Activated T-cell treated with anti-CD3 and anti-CD28 coated beads, Interleukin-2, amount 50 U/mL, for 48 hours (primary cell): ENCODE data around the gene ONECUT3.
"Not testable (repeated sequence)": the region's sequence is repeated elsewhere in the genome, so short reads cannot be mapped to it uniquely, and the experiment has no call there.

Source experiments
- DNase-seq, 2 experiments: peaks; one replicate each; pipeline ENCODE4 v3.0.0-alpha.2; 2020

The ONECUT3 gene

DNA sequence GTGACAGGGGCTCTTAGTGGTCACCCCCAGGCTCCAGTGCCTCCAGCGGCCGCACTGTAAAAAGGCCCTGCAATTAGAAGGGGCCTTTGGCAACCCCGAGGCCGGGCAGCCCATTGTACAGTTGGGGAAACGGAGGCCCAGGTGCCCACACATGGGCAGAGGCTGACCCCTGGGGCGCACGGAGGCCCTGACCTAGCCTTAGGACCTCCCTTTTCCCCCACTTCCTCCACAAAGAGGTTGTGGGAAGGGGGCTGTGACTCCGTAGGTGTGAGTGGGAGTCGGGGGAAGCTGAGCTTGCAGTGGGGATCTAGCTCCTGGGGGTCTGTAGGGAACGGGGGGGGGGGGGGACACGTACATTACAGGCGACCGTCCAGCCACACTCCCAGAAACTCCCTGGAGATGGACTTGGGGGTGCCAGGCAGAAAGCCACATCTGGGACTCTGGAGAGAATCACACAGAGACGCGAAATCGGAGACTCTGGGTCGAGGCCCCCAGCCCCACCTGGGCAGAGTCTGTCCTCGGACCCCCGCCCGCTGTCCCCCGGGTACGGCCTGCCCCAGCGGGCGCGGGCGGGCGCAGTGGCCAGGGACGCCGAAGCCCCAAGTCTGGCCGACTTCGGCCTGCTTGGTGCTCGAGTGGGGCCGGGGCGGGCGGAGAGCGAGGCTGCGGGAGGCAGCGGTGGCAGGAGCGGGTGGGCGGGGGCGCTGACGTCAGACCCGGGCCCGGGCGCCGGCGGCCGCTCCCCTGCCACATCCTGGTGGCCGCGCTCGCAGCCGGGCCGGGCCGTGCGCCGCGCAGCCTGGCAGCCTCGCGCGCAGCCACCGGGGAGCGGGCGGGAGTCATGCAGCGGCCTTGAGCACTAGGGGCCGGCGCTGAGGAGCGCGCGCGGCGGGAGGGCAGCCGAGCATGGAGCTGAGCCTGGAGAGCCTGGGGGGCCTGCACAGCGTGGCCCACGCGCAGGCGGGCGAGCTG is at the start of gene ONECUT3:
ONECUT3 (plus strand) TSS at position 750 of the 972 bp plus-strand sequence; CDS start at position 907, 157 bp downstream.
- DNase-seq, result peak in 1 of 2 experiments; percentile 41

DNA sequence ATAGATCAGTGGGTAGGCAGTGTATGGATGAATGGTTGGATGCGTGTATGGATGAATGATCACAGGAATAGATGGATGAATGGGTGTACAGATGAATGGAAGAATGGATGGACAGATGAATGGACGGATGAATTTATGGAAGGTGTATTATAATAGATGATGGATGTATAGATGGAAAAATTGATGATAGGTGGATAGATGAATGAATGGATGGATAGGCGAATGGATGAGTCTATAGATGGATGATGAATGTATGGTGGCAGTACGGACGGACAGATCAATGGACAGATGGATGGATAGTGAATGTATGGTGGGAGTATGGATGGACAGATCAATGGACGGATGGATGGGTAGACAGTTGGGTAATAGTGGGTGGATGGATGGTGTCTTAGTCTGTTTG is 49.0 kb upstream of the ONECUT3 start:
- no peak for DNase-seq

DNA sequence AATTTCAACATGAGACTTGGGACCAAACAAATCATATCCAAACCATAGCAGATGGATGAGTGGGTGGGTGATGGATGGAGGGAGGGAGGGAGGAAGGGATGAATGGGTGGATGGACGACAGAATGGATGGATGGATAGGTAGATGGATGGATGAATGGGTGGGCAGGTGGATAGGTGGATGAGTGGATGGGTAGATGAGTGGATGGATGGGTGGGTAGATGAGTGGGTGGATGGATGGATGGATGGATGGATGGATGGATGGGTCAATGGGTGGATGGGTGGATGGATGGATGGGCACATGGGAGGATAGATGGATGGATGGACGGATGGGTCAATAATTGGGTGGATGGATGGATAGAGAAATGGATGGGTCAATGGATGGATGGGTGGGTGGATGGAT is 47.9 kb upstream of the ONECUT3 start:
- DNase-seq, result no peak

DNA sequence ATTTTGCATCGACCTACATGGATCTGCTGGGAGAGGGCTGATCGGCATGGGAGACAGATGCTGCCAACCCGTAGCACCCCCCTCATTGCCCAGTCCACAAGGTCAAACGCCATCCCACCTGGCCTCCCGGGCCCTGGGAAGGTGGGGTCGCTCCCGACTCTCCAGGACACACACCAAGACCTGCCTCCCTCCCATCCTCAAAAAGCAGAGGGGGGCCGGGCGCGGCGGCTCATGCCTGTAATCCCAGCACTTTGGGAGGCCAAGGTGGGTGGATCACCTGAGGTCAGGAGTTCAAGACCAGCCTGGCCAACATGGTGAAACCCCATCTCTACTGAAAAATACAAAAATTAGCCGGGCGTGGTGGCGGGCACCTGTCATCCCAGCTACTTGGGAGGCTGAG is 46.7 kb upstream of the ONECUT3 start:
- not testable (repeated sequence) for DNase-seq

DNA sequence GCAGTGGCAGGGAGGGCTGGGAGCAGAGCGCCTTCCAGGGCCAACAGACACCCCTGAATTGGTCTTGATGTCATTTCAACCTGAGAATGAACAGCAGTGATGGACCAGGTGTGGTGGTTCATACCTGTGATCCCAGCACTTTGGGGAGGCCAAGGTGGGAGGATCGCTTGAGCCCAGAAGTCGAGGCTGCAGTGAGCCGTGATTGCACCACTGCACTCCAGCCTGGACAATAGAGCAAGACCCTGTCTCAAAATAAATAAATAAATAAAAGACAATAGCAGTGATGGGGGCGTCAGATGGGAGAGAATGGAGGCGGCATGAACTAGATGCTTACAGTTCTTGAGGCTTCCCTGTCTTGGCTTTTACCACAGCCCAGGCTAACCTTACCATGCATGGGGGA is 46.1 kb upstream of the ONECUT3 start:
- DNase-seq, result no peak

DNA sequence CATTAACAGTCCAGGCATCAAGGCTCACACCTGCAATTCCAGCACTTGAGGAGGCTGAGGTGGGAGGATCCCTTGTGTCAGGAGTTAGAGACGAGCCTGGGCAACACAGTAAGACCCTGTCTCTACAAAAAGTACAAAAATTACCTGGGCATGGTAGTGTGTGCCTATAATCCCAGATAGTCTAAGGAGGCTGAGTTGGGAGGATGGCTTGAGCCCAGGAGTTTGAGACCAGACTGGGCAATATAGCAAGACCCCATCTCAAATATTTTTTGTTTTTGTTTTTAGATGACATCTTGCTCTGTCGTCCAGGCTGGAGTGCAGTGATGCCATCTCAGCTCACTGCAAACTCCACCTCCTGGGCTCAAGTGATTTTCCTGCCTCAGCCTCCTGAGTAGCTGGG is 40.1 kb upstream of the ONECUT3 start:
- DNase-seq, result no peak

DNA sequence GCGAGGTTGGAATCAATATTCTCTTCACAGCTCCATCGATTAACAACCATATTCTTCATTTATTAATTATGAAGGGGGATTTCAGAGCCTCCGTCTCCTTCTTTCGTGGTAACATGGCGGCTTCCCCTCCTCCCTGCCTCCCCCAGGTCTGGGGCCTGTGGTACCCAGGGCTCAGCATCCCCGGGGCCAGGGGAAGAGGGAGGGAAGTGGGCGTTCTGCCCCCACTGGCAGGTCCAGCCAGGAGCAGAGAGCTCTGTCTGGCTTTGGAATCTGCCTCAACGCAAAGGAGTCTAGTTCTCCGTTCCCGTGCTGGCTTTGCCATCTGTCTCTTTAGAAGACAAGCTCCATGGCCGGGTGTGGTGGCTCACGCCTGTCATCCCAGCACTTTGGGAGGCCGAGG is 37.8 kb upstream of the ONECUT3 start:
- no peak for DNase-seq

DNA sequence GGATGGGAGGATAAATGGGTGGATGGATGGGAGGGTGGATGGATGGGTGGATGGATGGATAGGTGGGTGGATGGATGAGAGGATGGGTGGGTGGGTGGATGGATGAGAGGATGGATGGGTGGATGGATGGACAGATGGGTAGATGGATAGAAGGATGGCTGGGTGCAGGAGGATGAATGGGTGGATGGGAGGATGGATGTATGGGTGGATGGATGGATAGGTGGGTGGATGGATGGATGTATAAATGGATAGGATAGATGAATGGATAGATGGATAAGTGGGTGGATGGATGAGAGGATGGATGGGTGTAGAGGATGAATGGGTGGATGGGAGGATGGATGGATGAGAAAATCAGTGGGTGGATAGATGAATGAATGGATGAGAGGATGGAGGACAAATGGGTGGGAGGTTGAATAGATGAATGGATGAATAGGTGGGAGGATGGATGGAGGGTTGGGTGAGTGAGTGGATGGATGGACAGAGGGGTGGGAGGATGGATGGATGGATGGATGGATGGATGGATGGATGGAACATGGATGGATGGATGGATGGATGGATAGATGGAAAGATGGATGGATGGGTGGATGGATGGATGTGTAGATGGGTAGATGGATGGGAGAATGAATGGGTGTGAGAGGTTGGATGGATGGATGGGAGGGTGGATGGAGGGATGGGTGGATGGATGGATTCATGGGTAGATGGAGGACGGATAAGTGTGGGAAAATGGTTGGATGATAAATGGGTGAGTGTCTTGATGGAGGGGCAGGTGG is 35.9 kb upstream of the ONECUT3 start:
- no peak for DNase-seq

DNA sequence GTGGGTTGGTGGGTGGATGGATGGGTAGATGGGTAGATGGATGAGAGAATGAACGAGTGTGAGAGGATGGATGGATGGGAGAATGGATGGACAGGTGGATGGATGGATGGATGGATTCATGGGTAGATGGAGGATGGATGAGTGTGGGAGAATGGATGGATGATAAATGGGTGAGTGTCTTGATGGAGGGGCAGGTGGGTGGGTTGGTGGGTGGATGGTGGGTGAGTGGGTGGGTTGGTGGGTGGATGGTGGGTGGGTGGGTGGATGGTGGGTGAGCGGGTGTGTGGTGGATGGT is 35.4 kb upstream of the ONECUT3 start:
- DNase-seq, result no peak

DNA sequence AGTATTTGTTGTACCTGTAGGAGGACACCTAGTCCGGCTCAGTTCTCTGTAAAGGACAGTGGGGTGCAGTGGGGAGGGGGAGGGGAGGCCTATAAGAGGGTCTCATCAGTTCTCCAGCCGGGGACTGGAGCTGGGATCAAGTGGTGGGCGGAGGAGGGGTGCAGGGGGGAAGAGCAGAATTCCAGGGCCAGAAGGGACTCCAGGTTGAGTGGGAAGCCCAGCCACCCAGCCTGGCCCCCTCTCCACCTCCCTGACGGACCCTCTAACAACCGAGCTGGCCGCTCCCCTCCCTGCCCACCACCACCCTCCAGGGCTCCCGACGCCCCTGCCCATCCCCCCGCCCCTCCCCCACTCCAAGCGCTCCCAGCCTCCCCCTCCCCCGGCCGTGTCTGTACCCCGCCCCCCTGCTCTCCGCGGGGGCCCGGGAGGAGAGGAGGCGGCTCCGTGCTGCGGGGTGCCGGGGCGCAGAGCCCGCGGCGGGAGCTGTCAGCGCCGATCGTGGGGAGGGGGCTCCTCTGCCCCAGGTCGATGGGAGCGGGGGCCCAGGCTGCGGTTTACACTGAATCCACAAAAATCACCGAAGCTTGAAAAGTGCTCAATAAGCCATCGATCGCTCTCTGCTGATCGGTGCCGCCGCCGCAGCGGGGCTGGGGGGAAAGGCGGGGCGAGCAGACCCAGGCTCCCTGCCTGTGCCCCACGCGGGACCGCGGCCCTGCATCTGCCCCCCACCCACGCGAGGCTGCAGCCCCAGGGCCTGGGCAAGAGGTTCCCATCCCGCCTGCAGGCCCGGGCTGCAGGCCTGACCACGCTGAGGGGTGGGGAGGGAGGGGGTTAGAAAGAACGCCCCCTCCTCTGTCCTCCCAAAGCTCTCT is 34.6 kb upstream of the ONECUT3 start:
- DNase-seq, result no peak

DNA sequence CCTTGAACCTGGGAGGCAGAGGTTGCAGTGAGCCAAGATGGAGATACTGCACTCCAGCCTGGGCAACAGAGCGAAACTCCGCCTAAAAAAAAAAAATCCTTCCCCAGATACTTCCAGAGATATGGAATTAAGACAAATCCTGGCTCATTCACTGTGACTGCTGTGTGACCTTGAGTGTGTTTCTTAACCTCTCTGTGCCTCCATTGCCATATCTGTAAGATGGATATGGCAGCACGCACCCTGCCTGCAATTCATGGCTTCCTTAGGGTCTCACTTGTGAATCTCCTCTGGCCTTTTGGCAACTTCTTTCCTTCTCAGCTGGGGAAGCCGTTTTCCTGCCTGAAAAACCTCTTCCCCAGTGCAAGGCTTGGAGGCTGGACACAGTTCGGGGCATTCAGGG is 33.8 kb upstream of the ONECUT3 start:
- no peak for DNase-seq

DNA sequence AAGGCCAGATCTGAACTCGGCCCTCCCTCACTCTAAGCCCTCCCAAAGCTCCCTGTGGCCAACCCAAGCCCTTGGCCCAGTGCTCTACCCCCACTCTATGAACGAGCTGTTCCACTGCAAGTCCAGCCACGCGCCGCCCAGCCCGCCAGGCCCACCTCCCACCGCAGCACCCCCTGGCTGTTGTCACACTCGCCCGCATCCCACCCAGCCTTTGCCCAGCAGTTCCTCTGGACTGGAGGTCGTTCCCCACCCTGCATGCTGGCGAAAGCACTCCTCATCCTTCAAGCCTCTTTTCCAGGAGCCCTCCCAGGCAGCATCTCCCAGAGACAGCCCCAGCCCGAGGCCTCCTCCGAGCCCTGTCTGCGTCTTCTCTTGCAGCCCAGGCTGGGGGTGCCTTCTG is 33.1 kb upstream of the ONECUT3 start:
- no peak for DNase-seq

DNA sequence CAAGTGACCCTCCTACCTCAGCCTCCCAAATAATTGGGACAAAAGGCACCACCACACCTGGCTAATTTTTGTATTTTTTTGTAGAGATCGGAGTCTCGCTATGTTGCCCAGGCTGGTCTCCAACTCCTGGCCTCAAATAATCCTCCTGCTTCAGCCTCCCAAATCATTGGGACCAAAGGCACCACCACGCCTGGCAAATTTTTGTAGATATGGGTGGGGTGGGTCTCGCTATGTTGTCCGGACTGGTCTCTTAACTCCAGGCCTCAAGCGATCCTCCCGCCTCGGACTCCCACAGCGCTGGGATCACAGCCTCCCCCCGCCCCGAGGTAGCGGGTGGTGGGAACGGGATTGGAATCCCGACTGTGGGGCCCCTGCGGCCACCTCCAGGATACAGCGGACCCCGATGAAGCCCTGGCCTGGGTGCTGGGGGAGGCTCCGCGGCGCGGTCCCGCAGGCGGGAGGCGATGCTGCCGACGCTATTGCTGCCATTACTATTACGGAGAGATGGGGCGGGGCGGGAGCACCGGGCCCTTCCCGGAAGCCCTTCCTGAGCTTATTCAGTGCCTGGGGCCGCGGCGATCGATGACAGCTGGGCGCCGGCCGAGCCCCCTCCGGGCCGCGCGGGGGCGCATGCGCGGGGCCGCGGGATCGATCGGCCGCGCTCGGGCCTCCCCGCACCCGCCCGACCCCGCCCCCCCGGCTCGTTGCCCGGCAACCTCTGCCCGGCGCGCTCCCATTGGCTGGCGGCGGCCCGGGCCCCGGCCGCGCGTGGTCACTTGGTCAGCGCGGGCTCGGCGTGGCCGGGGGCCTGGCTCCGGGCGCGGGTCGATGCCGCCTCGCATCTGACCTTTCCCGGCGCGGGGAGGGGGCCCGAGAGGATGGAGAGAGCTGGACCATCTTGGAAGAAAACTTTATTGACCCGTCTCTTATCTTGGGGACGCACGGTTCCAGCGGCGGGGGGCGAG is 27.9 kb upstream of the ONECUT3 start:
- peak; percentile 56 to 67 for DNase-seq

DNA sequence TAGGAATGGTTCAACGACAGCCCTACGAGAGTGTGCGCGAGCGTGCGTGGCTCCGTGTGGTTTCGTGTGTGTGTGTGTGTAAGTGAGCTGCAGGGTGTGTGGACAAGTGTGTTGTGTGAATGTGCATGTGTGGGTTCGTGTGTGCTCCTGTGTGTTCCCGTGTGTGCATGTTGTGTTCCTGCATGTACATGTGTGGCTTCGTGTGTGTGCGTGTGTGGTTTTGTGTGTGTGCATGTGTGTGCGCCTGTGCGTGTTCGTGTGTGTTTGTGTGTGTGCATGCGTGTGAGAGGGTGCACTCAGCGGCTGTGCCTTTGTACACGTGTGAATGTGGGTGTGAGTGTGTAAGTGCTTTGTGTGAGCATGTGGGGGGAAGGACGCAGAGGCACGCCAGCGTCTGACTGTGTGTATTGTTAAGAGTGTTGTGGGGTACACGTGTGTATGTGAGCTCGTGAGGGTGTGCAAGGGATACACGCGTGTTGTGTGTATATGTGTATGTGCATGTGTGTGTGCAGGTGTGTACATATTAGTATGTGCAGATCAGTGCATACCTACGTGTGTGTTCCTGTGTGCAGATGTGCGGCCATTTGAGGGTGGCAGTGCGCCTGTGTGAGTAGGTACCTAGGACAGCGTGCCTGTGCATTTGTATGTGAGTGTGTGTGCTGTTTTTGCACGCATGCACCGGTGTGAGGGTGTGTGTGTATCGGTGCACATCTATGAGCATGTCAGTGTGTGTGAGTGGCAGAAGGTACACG is 24.3 kb upstream of the ONECUT3 start:
- no peak for DNase-seq

DNA sequence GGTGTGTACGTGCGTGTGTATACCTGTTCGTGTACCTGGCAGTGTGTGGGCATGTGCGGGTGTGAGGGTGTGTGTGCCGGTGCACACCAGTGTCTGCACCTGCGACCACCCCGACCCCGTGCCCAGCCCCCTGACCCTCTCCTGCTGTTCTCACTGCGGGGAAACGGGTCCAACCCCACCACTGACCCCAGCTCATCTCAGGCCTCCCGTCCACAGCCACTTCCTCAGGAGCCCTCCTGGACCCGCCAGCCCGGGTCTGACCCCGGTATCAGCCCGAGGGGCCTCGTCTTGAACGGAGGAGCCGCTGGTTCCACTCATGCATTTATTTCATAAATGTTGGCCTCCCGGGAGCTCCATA is 23.8 kb upstream of the ONECUT3 start:
- DNase-seq, result no peak

DNA sequence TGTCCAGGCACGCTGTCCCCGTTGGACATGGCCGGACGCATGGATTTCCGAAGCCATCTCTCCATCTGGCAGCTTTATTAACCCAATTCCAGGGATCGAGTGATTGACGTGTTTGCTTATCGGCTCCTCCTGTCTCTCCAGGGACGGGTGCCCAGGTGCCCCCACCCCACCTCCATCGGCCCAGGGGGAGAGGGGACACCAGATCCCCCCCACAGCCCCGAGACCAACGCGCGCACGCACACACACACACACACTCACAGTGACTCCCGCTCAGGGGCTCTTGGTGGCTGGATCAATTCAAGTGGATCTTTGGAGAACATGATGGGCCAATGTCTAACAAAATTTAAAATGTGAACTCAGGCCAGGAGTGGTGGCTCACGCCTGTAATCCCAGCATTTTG is 23.1 kb upstream of the ONECUT3 start:
- DNase-seq, result no peak

DNA sequence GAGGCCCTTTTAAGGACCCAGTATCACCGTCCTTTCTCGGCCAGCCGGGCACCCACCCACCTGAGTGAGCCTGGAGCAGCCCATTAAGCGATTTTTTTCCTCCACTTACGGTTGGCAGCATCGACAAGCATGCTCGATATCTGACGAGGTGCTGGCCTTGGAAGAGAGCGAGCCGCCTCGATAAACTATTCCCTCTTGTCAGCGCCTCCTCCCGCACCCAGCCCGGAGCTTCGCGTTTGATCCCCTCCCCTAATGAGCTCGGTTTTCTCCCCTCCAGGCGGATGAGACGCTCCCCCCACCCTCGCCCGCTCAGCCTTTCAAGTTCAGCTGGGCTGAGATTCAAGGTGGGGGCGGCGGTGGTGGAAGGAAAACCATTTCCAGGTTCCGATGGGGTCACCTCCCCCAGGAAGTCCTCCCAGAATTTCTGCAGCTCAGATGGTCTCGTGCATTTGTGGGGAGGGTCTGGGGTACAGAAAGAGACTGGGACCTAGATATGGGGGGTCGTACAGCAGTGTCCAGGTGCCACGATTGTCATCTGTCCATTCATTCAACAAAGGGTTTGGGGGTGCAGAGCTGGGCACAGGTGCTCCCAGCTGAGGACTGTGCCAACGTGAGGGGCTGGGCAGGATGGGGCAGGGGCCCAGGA is 18.9 kb upstream of the ONECUT3 start:
- DNase-seq, result no peak

DNA sequence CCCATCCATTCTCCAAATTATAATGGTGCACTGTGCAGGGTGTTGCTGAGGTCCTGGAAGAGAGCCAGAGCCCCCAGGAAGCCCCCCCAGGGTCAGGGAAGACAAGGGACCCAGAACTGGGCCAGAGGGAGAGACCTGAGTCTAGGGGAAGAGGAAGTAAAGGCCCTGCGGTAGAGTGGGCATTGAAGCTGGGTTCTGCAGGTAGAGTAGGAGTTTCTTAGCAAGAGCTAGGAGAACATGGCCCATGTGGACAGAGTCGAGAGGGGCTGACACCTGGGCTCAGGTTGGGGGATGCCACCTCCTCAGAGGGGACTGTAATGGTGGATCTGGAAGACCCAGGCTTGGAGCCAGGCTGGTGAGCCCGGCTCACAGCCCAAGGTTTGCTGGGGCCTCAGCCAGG is 17.0 kb upstream of the ONECUT3 start:
- DNase-seq, result no peak

DNA sequence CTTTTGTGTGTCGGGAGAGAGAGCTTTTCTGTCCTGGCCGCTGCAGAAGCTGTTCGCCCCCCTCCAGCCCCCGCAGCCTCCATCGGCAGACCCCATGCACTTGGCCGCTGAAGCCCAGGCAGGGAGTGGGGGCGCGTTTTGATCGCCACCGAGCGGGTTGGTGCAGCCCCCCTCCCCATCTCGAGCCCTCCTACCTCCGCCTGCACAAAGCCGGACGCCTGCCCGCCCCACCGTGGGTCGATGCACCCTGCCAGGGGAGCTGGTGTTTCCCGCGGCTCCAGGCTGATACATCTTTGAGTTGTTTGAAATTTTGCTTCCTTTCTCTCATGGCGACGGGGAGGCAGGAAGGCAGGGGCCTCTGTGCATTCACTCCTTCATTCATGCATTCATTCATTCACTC is 16.4 kb upstream of the ONECUT3 start:
- DNase-seq, result no peak

DNA sequence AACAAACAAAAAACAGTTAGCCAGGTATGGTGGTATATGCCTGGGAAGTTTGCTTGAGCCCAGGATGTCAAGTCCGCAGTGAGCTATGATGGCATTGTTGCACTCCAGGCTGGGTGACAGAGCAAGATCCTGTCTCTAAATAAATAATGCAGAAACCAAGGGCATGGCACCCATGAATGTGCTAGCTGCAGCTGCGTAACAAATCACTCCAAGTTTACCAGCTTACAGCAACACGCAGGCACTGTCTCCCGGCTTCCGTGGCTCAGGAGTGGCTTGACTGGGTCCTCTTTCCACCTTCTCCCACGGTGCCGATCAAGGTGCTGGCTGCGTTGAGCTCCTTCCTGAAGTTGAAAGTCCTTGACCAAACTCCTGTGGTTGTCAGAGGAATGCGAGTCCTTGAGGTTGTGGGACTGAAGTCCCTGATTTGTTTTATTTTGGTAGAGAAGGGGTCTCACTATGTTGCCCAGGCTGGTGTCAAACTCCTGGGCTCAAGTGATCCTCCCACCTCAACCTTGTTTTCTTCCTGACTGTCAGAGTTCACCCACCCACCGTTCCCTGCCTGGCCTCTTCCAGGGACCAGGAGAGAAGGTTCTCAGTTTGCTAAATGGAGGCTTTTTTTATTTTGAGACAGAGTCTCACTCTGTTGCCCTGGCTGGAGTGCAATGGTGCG is 13.2 kb upstream of the ONECUT3 start:
- no peak for DNase-seq
